GM18505 (cell line): Measurements from ENCODE around the gene LINC01488.

Experiments used
- ATAC-seq: cut with Tn5 transposase; IDR thresholded peaks from one replicate; pipeline ENCODE4 v1.9.1; 2021; ENCODE audit not compliant: unreplicated experiment
- POLR2A ChIP-seq: IDR thresholded peaks from 4 replicates; pipeline ENCODE4 v1.6.1; 2011; ENCODE audit warnings: borderline replicate concordance; ENCODE audit not compliant: insufficient read depth, insufficient read length; ENCODE audit errors: extremely low read depth

The LINC01488 gene

DNA sequence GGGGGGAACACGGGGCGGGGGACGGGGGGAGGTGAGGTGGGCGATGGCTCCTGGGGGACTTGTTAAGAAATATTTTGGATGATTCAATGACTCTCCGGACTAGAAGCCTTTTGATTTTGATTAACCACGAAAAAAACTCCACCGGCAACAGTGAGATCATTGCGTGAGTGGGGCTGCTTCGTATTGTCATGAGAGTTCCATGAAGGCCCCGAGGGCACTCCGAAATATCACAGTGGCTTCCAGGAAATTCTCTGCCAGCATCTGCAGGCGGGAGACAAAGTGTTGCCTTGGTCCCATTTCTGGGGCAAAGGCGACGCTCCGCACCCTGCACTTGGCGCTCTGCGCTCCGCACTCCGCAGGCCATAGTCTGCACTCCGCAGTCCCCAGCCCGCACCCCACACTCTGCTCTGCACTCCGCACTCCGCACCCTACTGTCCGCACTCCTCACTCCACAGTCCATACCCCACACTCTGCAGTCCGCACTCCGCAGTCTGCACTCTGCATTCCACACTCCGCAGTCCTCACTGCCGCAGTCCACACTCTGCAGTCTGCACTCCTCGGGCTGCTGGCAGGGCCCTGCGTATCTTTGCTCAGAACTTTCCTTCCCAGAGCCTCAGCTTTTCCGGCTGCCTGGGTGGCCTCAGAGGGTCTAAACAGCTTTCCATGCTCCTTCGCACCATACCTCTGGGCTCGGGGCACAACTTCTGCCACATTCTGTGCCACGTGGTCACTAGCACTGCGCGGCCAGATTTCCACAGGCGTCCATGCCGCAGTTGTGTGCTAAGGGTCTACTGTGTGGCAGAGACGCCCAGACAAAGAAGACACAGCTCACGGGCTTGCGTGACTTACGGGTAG lies 61.1 kb downstream of the LINC01488 start:
- ATAC-seq: no peak
- no peak for TF ChIP-seq POLR2A
